Activated CD8-positive, alpha-beta T cell treated with anti-CD3 and anti-CD28 coated beads for 36 hours (primary cell): ENCODE measurements around the gene CLN6. TPM values are rescaled to one million over a fixed set of nuclear protein-coding genes. Genes with fewer than 3 reads are reported as not detected.

Experiments used
- ATAC-seq: fragments of 200-7000 bp; cut with Tn5 transposase; one replicate; pipeline ENCODE4 v1.10.0; 2021; ENCODE audit warnings: mild to moderate bottlenecking, moderate library complexity
- CTCF ChIA-PET: fragments of 350-600 bp; sonication (Branson Sonifier 250); formaldehyde crosslinking; loops from one replicate; lab custom pipeline; 2021; ENCODE audit warnings: antibody characterized with exemption; lab: Charles Lee
- POLR2A ChIA-PET: fragments of 350-600 bp; sonication (Branson Sonifier 250); formaldehyde crosslinking; loops from one replicate; lab custom pipeline; 2021; ENCODE audit warnings: antibody characterized with exemption; lab: Charles Lee
- DNase-seq: peaks from one replicate; pipeline ENCODE4 v3.0.0-alpha.2; 2020
- H3K27ac Mint-ChIP-seq: one replicate; pipeline ENCODE4 v1.8.0; 2021; ENCODE audit warnings: mild to moderate bottlenecking, mixed read lengths
- H3K27me3 Mint-ChIP-seq: one replicate; pipeline ENCODE4 v1.8.0; 2021; ENCODE audit warnings: mixed read lengths
- H3K36me3 Mint-ChIP-seq: one replicate; pipeline ENCODE4 v1.8.0; 2021; ENCODE audit warnings: low read depth, mixed read lengths
- H3K4me1 Mint-ChIP-seq: one replicate; pipeline ENCODE4 v1.8.0; 2021; ENCODE audit warnings: low read depth, mixed read lengths
- H3K4me3 Mint-ChIP-seq: one replicate; pipeline ENCODE4 v1.8.0; 2021; ENCODE audit warnings: mild to moderate bottlenecking, moderate library complexity, mixed read lengths
- H3K9me3 Mint-ChIP-seq: one replicate; pipeline ENCODE4 v1.8.0; 2021; ENCODE audit warnings: mixed read lengths
- CTCF ChIP-seq: fragments of 200-600 bp; IDR thresholded peaks from one replicate; pipeline ENCODE4 v1.8.0; 2022; ENCODE audit warnings: antibody characterized with exemption, mild to moderate bottlenecking
- intact Hi-C: fragments of 100-400 bp; cut with micrococcal nuclease; formaldehyde crosslinking; loops from one replicate; pipeline ENCODE4 v1.10.0; 2022
- total RNA-seq, 2 experiments: library from RNA; stranded (reverse); gene quantifications; one replicate each; pipeline ENCODE4 v1.2.3, GENCODE V29; 2021

The CLN6 gene
- total RNA-seq, 2 experiments from 2014 or later: 43.1 to 47.2 TPM

- CTCF ChIA-PET: no interaction called here
- Mint-ChIP-seq H3K27ac (no peak overlapping the region), H3K36me3 (peaks cover 12% of the 10 kb centered on the region), H3K4me1 (peaks cover 26% of the 10 kb centered on the region), H3K4me3 (no peak overlapping the region), H3K9me3 (no peaks in the 10 kb centered on the region), H3K27me3 (no peaks in the 10 kb centered on the region)
- no peak for TF ChIP-seq CTCF
- POLR2A ChIA-PET: no interaction called here
- intact Hi-C loops: no loop called here
- no peak for ATAC-seq
- no peak for DNase-seq
Measured at GRCh38 chr15:68207176-68207935, 22.2 kb downstream of the CLN6 start.

- no peak for DNase-seq
- intact Hi-C loops: no loop called here
- Mint-ChIP-seq H3K4me1 (peaks cover 26% of the 10 kb centered on the region), H3K36me3 (peaks cover 12% of the 10 kb centered on the region), H3K9me3 (no peaks in the 10 kb centered on the region), H3K4me3 (no peak overlapping the region), H3K27me3 (no peaks in the 10 kb centered on the region), H3K27ac (no peak overlapping the region)
- POLR2A ChIA-PET: no interaction called here
- no peak for ATAC-seq
- CTCF ChIA-PET: no interaction called here
- TF ChIP-seq CTCF: no peak
Measured at GRCh38 chr15:68206711-68207151, 22.8 kb downstream of the CLN6 start.

- ATAC-seq: no peak
- Mint-ChIP-seq H3K27me3 (no peaks in the 10 kb centered on the region), H3K4me1 (peaks cover 25% of the 10 kb centered on the region), H3K36me3 (peaks cover 12% of the 10 kb centered on the region), H3K4me3 (no peak overlapping the region), H3K27ac (no peak overlapping the region), H3K9me3 (no peaks in the 10 kb centered on the region)
- no peak for DNase-seq
- ChIA-PET POLR2A (interaction anchor here (0.5 to 1.3 kb wide), 2 partner anchors 9 to 73 kb away, joined by 3 read pairs; no protein-coding TSS in a partner anchor), CTCF (no interaction called here)
- TF ChIP-seq CTCF: no peak
- intact Hi-C loops: no loop called here
Measured at GRCh38 chr15:68205954-68206539, 23.5 kb downstream of the CLN6 start.

GRCh38 chr15:68205558-68205944 lies 24.0 kb downstream of the CLN6 start:
- ChIA-PET POLR2A (interaction anchor here (0.5 to 1.3 kb wide), 2 partner anchors 9 to 73 kb away, joined by 3 read pairs; no protein-coding TSS in a partner anchor), CTCF (no interaction called here)
- no peaks in the 10 kb centered on the region for H3K9me3 Mint-ChIP-seq
- H3K36me3 Mint-ChIP-seq: peaks cover 12% of the 10 kb centered on the region
- intact Hi-C loops: no loop called here
- H3K4me3 Mint-ChIP-seq: no peak overlapping the region
- H3K27me3 Mint-ChIP-seq: no peaks in the 10 kb centered on the region
- no peak overlapping the region for H3K27ac Mint-ChIP-seq
- TF ChIP-seq CTCF: no peak
- DNase-seq (no peak), ATAC-seq (no peak)
- peaks cover 21% of the 10 kb centered on the region for H3K4me1 Mint-ChIP-seq
